K562 (cell line): ENCODE measurements around the gene PIP5K1B. TPM values are rescaled to one million over a fixed set of nuclear protein-coding genes. Genes with fewer than 3 reads are reported as not detected.

Source experiments
- ARID1B ChIP-seq: fragments of 450-650 bp; IDR thresholded peaks from 2 replicates; pipeline ENCODE4 v1.6.1; 2016; ENCODE audit warnings: antibody characterized with exemption, mild to moderate bottlenecking, inconsistent platforms
- ATF1 ChIP-seq, 2 experiments: fragments of 450-650 bp in 1 of 2; IDR thresholded peaks; 2 replicates each; pipeline ENCODE4 v1.6.1; 2016; ENCODE audit warnings: missing compliant biosample characterization in 1 of 2, missing genetic modification characterization in 1 of 2
- GATAD2B ChIP-seq: fragments of 450-650 bp; IDR thresholded peaks from 2 replicates; pipeline ENCODE4 v1.6.1; 2017; ENCODE audit warnings: mild to moderate bottlenecking, borderline replicate concordance
- GTF2A2 ChIP-seq: IDR thresholded peaks from 2 replicates; pipeline ENCODE4 v1.6.1; 2016; ENCODE audit warnings: mild to moderate bottlenecking, missing genetic modification characterization, missing compliant biosample characterization
- HDAC6 ChIP-seq: IDR thresholded peaks from 2 replicates; pipeline ENCODE4 v1.6.1; 2012; ENCODE audit warnings: low read depth, mild to moderate bottlenecking, control low read depth, inconsistent platforms, low read length, moderate library complexity
- LEF1 ChIP-seq: fragments of 450-650 bp; IDR thresholded peaks from 2 replicates; pipeline ENCODE4 v1.6.1; 2016; ENCODE audit warnings: mild to moderate bottlenecking
- NR2C2 ChIP-seq, 2 experiments: fragments of 200-800 bp in 1 of 2; sonication (Bioruptor generic) in 1 of 2; sonication (generic) in 1 of 2; formaldehyde crosslinking in 1 of 2; IDR thresholded peaks; 2 replicates each; pipeline versions ENCODE4 v1.6.1 to v1.8.0; 2016 to 2022; ENCODE audit warnings: mild to moderate bottlenecking in 1 of 2, missing compliant biosample characterization in 1 of 2, missing genetic modification characterization in 1 of 2, missing genetic modification reagents in 1 of 2
- PHF8 ChIP-seq: fragments of 200-600 bp; sonication (generic); IDR thresholded peaks from 2 replicates; pipeline ENCODE4 v1.6.1; 2012; ENCODE audit warnings: mixed run types, mild to moderate bottlenecking, inconsistent platforms, low read length, moderate library complexity, borderline replicate concordance
- RBM15 ChIP-seq: fragments of 200-400 bp; formaldehyde crosslinking; IDR thresholded peaks from 2 replicates; pipeline ENCODE4 v1.6.1; 2018; ENCODE audit warnings: mild to moderate bottlenecking, low read length, moderate library complexity; ENCODE audit not compliant: insufficient read depth
- SMC3 ChIP-seq: conservative IDR thresholded peaks from 2 replicates; pipeline ENCODE4 v1.6.1; 2011; ENCODE audit warnings: low read depth, low read length, improper control_type of control experiment; ENCODE audit not compliant: insufficient read depth
- TAF15 ChIP-seq: fragments of 200-400 bp; formaldehyde crosslinking; IDR thresholded peaks from 2 replicates; pipeline ENCODE4 v1.6.1; 2017; ENCODE audit warnings: mild to moderate bottlenecking, low read depth, low read length, moderate library complexity
- ZNF395 ChIP-seq: fragments of 200-800 bp; sonication (Bioruptor generic); IDR thresholded peaks from 2 replicates; pipeline ENCODE4 v1.6.1; 2017; ENCODE audit warnings: missing genetic modification characterization, missing compliant biosample characterization
- polyA plus RNA-seq, 8 experiments: library from polyadenylated mRNA; depleted of rRNA in 4 of 8; stranded (reverse) in 5 of 8; unstranded in 3 of 8; fragments of >200 nt; fragmentation: Nextera tagmentation in 2 of 8; fragmentation: Illumina TruSeq in 1 of 8; extraction: Ambion mirVana in 2 of 8; extraction: Trizol in 1 of 8; gene quantifications; 2 replicates each; pipeline versions ENCODE4 v1.2.1 to v1.2.3, GENCODE V29; 2011 to 2014; ENCODE audit warnings: inconsistent platforms in 1 of 8, missing spikeins in 1 of 8
- total RNA-seq, 7 experiments: library from RNA; depleted of rRNA in 6 of 7; stranded (reverse); fragments of >200 nt in 6 of 7; fragmentation: Illumina TruSeq in 2 of 7; extraction: Trizol in 2 of 7; gene quantifications; 2 replicates each; pipeline versions ENCODE4 v1.2.1 to v1.2.3, GENCODE V29; 2011 to 2021; ENCODE audit warnings: low replicate concordance in 1 of 7
- TF ChIP-seq, protein P1 (sequence below), 2 experiments: fragments of 450-650 bp; formaldehyde crosslinking in 1 of 2; IDR thresholded peaks; 2 replicates each; pipeline versions ENCODE4 v1.4.0 to v1.6.1; 2014 to 2020; ENCODE audit warnings: mild to moderate bottlenecking in 2 of 2, borderline replicate concordance in 1 of 2, low read depth in 1 of 2
- TF ChIP-seq, protein P2 (sequence below): fragments of 450-650 bp; IDR thresholded peaks from 2 replicates; pipeline ENCODE4 v1.6.1; 2017; ENCODE audit warnings: mild to moderate bottlenecking, moderate library complexity

PIP5K1B gene
- total and polyA plus RNA-seq, 9 of the 15 experiments (the other 6 are each of a cell fraction or from before 2014, with no cell fraction given) = 3.1 to 12.9 (median 7.4) TPM

GRCh38 chr9:68704814-68705530, at the start of gene PIP5K1B (continued):
- TF ChIP-seq ZNF395 (CRISPR knock-in tag) (0 out of 2 replicates have a peak, but pooled peaks have one; percentile 7), ATF1 (CRISPR knock-in tag; IDR thresholded peaks at IDR 0.05) (no peak), ATF1 (tag; IDR thresholded peaks at IDR 0.05) (0 out of 2 replicates have a peak, but pooled peaks have one; percentile 17), GATAD2B (peak; percentile 51; the same call in 1 of the 2 replicates), SMC3 (no peak), LEF1 (no peak), GTF2A2 (tag) (no peak), HDAC6 (no peak), TAF15 (no peak), PHF8 (peak; percentile 81; the same call in 1 of the 2 replicates), NR2C2 (CRISPR knock-in tag; IDR thresholded peaks at IDR 0.05) (no peak), NR2C2 (tag; IDR thresholded peaks at IDR 0.05) (no peak), ARID1B (no peak), RBM15 (no peak)
- TF ChIP-seq, protein P1, sequence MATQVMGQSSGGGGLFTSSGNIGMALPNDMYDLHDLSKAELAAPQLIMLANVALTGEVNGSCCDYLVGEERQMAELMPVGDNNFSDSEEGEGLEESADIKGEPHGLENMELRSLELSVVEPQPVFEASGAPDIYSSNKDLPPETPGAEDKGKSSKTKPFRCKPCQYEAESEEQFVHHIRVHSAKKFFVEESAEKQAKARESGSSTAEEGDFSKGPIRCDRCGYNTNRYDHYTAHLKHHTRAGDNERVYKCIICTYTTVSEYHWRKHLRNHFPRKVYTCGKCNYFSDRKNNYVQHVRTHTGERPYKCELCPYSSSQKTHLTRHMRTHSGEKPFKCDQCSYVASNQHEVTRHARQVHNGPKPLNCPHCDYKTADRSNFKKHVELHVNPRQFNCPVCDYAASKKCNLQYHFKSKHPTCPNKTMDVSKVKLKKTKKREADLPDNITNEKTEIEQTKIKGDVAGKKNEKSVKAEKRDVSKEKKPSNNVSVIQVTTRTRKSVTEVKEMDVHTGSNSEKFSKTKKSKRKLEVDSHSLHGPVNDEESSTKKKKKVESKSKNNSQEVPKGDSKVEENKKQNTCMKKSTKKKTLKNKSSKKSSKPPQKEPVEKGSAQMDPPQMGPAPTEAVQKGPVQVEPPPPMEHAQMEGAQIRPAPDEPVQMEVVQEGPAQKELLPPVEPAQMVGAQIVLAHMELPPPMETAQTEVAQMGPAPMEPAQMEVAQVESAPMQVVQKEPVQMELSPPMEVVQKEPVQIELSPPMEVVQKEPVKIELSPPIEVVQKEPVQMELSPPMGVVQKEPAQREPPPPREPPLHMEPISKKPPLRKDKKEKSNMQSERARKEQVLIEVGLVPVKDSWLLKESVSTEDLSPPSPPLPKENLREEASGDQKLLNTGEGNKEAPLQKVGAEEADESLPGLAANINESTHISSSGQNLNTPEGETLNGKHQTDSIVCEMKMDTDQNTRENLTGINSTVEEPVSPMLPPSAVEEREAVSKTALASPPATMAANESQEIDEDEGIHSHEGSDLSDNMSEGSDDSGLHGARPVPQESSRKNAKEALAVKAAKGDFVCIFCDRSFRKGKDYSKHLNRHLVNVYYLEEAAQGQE (IDR thresholded peaks at IDR 0.05; ENCODE audit: borderline replicate concordance) = peak; percentile 14; the same call in 1 of the 2 replicates
- TF ChIP-seq, protein P1 (CRISPR knock-in tag; IDR thresholded peaks at IDR 0.05; ENCODE audit: low read depth) = 0 out of 2 replicates have a peak, but pooled peaks have one; percentile 36
- TF ChIP-seq, protein P2, sequence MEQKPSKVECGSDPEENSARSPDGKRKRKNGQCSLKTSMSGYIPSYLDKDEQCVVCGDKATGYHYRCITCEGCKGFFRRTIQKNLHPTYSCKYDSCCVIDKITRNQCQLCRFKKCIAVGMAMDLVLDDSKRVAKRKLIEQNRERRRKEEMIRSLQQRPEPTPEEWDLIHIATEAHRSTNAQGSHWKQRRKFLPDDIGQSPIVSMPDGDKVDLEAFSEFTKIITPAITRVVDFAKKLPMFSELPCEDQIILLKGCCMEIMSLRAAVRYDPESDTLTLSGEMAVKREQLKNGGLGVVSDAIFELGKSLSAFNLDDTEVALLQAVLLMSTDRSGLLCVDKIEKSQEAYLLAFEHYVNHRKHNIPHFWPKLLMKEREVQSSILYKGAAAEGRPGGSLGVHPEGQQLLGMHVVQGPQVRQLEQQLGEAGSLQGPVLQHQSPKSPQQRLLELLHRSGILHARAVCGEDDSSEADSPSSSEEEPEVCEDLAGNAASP = no peak
